M059J (cell line): Measurements from ENCODE around the gene RAB42. TPM values are rescaled to one million over a fixed set of nuclear protein-coding genes. Genes with fewer than 3 reads are reported as not detected.

Experiments
- DNase-seq: peaks from one replicate; pipeline ENCODE4 v3.0.0-alpha.2; 2012; ENCODE audit warnings: low read depth
- total RNA-seq: library from RNA; depleted of rRNA; stranded (reverse); fragments of >200 nt; shearing (Covaris generic); gene quantifications from 2 replicates; pipeline ENCODE4 v1.2.3, GENCODE V29; 2014; rRNA removed

Gene RAB42, protein sequence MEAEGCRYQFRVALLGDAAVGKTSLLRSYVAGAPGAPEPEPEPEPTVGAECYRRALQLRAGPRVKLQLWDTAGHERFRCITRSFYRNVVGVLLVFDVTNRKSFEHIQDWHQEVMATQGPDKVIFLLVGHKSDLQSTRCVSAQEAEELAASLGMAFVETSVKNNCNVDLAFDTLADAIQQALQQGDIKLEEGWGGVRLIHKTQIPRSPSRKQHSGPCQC
- total RNA-seq: 2.0 and 3.2 TPM in 2 replicates

DNA sequence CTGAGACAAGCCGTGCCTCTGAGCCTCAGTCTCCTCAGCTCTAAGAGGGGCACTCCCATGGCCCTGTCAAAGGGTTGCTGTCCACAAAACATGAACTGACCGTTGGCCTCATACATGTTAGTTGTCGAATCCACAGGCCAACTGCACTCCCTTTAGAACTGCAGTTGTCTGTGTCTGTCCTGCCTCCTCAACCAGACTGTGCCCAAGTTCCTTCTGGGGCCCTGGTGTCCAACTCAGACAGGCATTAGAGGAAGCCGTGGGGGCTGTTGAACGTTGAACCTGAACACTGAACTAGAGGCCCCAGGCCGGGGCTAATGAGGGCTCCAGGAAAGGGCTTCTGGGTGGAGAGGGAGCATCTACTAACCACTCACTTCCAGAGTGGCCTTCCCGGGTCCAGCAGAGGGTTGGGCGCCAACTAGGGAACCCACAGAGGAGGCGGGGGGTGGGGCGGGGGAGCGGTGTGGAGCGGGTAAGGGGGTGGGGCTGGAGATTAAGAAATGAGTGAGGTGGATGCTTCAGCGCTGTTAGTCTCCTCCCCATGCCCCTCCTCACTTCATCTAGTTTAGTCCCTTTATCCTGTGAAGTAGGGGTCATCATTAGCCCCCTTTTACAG is at the start of gene RAB42:
TSS of gene RAB42 (plus strand) at position 558 of the 613 bp plus-strand sequence. CDS start 247 bp downstream, outside the sequence.
- DNase-seq: peak; percentile 33

DNA sequence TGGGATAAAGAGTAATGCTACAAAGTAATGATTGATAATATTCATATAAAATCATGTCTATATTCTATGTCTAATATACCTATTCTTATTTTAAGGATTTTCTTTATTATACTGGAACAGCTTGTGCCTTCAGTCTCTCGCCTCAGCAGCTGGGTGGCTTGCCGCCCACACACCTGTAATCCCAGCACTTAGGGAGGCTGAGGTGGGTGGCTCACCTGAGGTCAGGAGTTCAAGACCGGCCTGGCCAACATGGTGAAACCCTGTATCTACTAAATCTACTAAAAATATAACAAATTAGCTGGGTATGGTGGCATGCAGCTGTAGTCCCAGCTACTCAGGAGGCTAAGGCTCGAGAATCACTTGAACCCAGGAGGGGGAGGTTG is 46.8 kb upstream of the RAB42 start:
- DNase-seq: no peak

DNA sequence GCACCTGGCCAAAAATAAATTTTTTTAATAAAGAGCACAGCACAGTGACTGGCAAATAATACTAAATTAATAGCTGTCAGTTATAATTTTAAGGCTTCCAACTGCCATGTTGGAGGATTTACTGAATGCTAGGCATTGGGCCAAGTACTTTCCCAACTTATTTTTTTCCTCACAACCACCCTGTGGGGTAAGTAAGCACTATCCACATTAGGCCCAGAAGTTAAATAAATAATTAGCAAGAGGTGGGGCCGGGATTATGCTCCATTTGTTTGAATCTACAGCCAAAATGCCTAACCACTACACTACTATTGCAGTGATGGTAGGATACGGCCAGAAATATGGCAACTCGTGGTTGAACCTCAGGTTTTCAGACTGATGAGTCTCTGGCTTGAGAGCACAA is 43.7 kb upstream of the RAB42 start:
- DNase-seq: peak; percentile 18

DNA sequence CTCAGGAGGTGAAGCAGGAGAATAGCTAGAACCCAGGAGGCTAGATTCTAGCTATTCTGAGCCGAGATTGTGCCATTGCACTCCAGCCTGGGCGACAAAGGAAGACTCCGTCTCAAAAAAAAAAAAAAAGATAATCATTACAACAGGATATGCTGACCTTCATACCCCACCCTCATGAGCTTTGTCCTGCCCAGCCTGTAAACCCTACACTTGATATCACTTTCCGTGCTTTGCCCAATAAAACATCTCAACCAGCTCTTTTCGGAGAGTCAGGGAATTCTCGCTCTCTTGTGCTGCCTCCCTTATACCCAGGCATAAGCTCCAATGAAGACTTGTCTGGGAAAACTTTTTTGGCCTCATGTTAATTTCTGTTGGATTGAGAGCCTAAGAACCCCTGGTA is 40.7 kb upstream of the RAB42 start:
- no peak for DNase-seq

DNA sequence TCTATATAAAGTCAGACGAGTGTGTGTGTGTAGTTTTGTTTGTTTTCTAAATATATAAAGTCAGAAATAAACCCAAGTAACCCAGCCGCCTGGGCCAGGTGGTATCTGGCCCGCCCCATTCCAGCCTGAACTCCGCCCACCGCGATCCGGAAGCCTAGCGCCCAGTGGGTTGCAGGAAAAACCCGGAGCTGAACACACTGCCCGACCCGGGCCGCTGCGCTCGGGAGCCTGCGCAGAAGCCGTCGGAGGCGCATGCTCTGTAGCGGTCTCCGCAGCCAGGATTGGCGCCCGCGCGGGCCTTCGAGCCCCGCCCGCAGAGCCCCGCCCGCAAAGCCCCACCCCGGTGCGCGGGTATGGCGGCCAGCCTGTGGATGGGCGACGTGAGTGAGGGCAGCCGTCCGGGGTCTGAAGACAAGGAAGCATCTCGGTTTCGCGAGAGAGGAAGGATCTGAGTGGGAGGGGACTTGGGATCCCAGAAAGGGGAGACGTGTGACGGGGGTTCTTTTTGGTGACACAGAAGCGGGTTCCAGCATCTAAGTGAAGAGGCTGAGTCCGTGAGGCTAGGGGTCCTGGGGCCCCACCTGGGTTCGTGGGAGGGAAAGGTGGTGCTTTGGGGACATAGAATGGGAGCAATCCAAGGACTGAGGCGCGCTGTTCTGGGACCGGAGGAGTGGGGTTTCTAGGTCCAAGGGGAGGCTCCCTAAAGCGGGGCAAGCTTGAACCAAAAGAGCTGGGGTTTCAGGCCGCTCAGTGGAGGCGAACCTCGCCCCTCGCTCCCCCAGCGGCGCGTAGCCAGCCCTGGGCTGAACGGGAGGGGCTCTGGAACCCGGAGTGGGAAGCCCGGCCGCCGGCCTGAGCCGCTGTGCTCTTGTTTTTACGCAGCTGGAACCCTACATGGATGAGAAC is 39.1 kb upstream of the RAB42 start, which contains the start of gene TRNAU1AP:
TSS of gene TRNAU1AP (plus strand) at position 328 of the 906 bp plus-strand sequence. CDS start at position 354, 26 bp downstream.
- peak; percentile 94 for DNase-seq

DNA sequence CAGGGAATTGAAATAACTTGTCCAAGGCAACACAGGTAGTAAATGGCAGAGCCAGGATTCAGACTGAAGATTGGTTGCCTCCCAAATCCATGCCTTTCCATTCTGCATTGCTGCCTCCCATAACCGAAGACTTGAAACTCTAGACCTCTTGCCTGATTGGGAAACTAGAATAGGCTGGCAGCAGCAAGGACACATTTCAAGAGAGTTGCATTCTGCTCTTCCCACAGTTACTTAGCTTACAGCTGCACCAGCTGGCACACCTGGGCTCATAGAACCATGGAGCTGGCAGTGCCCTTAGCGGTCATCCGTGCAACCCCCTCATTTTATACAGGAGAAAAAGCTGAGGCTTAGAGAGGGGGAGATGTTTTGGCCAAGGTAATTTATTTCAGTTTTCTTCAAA is 31.2 kb upstream of the RAB42 start:
- no peak for DNase-seq

DNA sequence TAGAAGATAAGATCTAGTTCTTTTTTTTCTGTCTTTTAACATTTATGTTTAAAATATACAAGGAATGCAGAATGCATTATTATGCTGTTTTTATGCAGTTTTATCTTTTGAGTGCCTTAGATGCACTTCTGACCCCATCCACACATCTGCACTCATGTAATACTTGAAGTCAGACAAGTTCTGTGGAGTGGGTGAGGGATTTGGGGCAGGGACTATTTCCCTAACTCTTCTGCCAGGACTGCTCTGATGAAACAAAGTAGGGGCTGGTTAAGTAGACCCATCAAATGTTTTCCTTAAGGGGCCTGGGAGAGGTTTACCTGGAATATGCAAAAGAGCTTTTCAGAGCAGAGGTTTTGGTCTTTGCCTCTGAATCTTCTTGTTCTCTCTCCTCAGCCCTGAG is 27.8 kb upstream of the RAB42 start:
- no peak for DNase-seq

DNA sequence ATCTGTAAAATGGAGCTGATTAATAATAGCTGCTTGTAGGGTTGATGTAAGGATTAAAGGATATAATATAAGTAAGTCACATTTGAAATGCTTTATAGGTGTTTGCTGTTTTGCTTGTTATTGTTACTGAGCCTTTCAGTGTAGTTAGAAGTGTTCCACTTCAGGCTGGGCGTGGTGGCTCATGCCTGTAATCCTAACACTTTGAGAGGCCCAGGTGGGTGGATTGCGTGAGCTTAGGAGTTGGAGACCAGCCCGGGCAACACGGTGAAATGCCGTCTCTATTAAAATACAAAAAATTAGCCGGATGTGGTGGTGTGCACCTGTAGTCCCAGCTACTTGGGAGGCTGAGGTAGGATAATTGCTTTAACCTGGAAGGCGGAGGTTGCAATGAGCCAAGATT is 27.0 kb upstream of the RAB42 start:
- no peak for DNase-seq

DNA sequence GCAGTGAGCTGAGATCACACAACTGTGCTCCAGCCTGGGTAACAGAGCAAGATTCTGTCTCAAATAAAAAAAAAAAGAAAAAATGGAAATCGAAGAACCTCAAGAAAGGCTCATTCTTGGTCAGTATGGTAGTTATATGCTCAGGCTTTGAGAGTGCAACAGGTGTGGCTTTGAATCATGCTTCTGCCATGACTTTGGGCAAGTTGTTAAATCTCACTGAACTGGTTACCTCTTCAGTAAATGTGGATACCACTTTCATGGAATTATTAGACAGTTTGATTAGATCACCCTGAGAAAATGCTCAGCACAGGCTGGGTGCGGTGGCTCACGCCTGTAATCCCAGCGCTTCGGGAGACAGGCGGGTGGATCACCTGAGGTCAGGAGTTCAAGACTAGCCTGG is 26.3 kb upstream of the RAB42 start:
- no peak for DNase-seq

DNA sequence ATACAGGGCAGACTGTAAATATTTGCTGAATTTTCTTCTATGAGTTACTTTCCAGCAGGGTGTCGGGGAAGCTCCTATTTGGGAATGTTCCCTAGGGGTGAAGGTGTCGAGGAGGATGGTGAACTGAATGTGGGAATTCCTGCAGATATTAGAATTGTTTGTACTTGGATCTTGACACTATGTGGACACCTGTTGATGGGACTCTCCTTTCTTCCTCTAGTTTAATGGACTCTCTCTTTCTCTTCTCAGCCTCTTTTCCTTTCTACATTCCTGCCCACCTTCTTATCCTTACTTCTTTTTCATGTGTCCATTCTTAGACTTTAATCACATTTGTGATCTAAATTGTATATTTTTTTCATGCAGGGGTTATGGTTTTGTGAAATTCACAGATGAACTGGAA is 25.1 kb upstream of the RAB42 start:
- DNase-seq: no peak

DNA sequence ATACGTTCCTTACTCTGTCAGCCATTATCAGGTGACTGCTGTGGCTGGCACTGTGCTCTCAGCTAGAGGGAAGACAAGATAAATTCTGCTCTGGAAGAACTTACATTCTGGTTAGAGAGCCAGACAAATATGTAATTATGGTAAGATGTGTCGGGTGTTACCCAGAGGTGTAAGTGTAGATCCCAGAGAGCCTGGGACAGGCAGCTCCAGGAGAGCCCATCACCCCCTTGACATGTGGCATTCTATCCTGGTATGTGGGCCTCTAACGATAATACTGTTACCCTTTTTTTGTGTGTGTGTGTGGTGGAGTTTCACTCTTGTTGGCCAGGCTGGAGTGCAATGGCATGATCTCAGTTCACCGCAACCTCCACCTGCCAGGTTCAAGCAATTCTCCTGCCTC is 20.2 kb upstream of the RAB42 start:
- DNase-seq: no peak

DNA sequence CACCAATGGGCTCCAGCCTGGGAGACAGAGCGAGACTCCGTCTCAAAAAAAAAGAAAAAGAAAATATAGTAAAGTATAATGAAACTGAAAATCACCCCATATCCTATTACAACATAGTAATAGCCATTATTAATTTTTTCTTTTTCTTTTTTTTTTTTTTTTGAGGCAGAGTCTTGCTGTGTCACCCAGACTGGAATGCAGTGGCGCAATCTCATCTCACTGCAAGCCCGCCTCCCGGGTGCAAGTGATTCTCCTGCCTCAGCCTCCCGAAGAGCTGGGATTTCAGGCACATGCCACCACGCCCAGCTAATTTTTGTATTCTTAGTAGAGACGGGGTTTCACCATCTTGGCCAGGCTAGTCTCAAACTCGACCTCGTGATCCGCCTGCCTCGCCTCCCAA is 19.2 kb upstream of the RAB42 start:
- DNase-seq: peak; percentile 29

DNA sequence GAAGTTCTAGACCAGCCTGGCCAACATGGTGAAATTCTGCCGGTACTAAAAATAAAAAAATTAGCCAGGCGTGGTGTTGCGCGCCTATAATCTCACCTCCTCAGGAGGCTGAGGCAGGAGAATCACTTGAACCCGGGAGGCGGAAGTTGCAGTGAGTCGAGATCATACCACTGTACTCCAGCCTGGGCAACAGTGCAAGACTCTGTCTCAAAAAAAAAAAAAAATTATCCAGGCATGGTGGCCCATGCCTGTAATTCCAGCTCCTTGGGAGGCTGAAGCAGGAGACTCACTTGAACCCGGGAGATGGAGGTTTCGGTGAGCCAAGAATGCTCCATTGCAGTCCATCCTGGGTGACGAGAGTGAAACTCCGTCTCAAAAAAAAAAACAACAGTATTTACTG is 18.5 kb upstream of the RAB42 start:
- no peak for DNase-seq

DNA sequence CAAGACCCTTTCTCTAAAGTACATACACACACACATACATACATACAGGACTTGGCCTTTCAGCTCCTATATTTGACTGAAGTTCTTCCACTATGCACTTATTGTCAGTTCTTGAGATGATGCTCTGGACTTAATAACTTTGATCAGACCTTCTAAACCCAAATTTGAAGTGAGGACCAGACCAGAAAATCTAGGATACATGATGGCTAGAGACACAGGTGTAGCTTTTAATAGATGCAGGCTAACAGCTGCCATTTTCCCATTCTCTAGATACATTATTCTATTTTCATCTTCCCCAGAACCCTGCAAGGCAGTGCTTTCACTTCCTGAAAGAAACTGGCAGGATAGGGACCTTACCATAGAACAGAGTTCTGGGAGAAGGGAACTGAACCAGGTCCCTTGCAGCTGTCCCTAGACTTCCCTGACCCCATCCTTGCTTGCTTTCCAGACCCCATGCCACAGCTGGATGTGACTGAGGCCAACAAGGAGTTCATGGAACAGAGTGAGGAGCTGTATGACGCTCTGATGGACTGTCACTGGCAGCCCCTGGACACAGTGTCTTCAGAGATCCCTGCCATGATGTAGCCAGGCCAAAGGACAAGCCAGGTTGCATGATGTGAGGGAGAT is 14.9 kb upstream of the RAB42 start:
- DNase-seq: no peak

DNA sequence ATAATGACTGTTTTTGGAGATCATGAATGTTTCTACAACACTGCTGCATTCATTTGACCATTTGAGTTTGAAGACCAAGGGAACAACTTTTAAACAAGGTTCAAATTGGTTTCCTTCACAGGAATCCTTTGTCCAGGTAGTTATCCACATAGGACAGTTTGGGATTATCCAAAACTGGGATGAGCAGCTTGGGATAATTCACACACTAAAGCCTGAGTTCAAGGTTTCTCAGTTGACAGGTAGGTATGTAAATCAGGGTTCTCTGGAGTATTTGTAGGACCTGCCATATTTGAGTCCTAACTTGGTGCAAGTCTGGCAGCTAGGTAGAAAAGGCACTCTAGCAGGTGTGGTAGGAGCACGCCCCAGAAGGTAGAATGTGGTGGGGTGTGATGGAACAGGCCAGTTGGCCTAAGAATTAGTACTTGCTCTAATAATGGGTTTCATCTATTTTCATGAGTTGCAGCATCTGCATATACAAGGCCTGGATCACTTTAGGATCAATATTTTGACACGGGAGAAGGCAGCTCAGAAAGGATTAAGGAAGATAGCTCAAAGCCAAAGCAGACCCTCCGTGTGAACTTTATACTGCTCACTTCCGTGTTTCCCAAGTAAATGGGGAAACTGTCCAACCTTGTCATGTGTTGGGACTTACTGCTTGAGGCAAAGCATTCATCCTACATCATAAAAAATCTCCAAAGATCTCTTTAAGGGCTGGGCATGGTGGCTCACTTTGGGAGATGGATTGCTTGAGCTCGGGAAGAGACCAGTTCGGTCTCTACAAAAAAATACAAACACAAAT is 14.1 kb upstream of the RAB42 start:
- no peak for DNase-seq

DNA sequence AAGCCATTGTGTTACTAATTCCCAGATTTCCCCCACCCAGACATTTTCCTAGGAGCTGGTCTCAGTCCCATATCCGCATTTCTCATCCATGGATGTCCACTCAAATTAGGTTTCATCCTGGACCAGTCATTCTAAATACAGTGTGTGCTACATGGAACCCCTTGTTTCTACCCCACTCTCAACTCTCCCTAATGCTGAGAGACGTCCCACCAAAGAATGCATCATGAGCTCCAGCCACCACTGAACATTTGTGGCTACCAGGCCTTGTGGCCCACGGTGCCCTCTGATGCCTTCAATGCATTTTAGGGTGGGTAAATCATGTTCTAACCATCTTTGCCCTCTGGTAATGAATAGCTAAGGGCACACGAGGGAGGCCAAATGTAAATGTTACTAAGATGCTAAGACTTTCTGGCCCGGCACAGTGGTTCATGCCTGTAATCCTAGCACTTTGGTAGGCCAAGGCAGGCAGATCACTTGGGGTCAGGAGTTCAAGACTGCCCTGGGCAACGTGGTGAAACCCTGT is 13.3 kb upstream of the RAB42 start:
- no peak for DNase-seq

DNA sequence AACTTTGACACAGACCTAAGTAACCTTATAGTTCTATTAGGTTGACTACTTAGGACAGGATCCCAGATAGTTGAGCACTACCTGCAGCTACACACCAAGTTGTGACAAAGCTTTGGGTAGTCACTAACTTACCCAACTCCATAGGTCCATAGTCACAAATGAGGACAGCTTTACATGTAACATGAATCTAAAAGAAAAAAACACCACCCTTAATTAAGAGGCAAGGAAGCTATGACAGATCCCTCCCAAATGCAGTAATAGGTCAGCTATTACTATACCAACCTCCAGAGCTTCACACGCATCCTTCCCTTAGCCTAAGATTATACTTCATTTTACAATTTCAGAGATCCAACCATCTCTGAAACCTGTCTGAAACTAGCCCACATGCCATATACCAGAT is 12.7 kb upstream of the RAB42 start:
- no peak for DNase-seq

DNA sequence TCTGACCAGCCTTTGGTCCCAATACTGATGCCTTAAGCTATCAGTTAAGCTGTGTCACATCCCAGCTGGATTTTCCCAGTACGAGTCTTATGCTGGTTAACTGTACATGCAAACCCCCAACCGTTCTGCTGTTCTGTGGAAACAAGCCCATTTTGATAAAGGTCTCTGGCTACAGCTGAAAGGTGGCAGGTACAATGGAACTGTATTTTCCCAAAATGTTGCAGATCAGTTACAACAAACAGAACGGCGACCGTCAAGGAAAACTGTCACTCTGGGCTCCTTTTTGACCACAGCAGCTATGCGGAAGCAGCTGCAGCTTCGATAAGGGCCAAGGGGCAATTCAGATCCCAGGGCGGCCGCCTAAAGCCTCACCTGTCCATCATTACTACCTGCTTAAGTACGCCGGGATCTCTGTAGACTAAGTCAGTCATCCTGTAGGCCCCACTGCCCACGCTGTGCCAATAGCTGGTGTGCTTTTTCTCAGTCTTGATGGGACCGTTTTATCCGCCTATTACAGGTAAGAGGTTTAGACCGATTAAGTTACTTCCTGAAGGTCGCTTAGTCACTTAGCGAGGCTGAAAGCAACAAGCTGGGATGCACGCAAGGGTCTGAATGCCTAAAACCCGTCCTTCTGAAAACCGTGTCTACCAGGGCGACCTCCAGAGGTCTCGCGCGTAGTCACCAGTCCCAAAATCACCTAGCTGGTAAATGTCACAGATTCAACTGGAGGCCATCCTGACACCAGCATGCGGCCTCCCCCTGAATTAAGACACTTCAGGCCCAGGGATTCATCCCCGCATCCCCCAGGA is 11.1 kb upstream of the RAB42 start:
- peak; percentile 77 for DNase-seq

DNA sequence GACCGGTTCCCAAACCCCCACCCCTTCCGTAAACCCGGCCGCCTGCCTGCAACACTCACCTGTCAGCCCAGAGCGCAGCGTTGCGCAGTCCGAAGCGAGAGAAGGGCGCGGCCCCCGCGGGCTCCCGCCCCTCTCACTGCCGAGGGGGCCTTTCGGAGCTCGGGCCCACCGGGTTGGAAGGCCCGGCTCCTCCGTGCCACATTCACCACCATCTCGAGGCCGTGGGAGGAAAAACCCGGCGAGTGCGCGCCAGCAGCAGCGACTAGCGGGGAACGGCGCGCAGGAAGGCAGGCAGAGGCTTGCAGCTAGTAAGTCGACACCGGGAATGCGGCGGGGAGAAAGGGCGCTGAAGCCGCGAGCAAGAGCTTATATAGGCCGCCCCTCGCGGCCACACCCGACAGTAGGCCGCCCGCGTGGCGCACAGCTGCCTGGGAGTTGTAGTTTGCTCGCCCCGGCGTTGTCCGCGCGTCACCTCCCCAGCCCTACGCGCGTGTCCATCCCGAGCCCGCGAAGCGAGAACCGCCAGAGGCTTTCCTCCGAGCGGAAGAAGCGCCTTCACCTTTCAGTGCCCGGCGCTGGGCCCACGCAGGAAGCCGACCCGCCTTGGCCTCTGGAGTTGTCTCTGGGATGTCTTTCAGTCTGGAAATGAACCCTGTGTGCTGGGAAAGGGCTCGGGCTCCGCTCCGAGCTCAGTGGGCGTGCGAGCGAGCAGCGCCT is 10.4 kb upstream of the RAB42 start:
- peak; percentile 93 for DNase-seq

DNA sequence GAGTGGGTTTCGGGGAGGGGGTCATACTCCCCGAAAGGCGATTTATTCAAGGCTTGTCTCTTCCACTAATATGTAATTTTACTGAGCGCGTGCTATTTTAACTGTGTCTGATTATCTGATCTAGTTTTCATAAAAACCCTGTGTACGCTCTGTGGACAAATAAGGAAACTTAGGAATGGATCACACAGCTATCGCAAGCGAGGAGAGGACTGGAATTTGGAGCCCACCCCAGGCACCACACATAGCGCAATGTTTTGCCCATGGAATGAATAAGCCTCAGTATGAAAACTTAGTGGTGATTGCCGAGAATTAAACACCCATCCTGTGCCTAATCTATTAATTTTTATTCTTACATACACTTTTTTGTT is 9.8 kb upstream of the RAB42 start:
- no peak for DNase-seq
